GM19035 (cell line): Measurements from ENCODE around the gene OMD.
"Not testable (repeated sequence)": the region's sequence is repeated elsewhere in the genome, so short reads cannot be mapped to it uniquely, and the experiment has no call there.

Experiments used
- ATAC-seq: cut with Tn5 transposase; IDR thresholded peaks from one replicate; pipeline ENCODE4 v1.9.1; 2021; ENCODE audit not compliant: unreplicated experiment

The OMD gene

DNA sequence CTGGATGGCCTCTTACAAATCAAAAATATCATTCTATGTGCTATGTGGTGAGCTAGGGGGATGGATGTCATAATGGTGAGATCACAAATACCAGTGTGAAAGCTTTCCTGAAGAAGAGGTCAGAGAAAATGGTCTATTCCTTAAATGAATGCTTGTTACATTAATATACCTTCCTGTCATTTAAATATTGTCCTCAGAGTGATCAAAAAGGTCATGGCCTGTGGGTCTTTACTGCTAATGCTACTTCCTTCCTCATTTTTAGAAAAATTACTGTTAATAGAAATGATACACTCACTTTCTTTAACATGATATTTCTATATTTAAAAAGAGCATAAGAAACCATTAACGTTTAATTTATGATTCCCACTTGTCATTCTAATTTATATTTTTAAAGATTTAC is 9.7 kb downstream of the OMD start:
- no peak for ATAC-seq

DNA sequence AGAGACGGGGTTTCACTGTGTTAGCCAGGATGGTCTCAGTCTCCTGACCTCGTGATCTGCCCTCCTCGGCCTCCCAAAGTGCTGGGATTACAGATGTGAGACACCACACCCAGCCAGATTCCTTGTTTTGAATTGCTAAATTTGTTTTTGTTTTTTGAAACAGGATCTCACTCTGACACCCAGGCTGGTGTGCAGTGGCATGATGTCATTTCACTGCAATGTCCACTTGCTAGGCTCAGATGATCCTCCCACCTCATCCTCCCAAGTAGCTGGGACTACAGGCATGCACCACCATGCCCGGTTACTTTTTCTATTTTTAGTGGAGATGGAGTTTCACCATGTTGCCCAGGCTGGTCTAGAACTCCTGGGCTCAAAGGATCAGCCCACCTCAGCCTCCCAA is 13.1 kb downstream of the OMD start:
- not testable (repeated sequence) for ATAC-seq

DNA sequence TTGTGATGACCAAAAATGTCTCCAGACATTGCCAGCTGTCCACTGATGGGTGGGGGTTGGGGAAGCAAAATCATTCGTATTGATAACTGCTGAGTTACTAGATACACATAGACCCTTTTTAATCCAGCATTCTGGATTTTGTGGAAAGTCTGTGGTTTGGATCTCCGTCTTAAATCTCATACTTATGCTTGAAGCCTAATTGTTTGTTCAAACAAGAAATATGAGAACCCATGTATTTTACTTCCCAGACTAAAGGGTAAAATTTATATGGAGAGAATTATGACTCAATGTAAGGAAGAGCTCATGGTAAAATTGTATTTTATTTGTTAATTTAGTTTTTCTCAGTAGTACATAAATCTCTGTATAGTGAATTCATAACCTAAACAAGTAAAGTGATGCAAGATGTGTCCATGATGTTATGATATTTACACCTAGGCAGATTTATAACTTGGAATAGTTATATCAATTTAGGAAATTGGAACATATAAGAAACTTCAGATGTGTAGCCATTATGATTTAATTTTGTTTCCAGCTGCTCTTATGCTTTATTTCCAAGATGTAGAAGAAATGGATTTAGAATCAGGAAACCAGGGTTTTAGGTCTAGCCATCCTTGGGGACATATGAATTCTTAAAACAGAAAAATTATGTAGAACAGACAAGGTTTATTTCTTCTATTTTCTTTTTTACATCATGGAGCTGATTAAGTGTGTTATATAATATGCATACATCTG is 15.4 kb downstream of the OMD start:
- ATAC-seq = no peak

DNA sequence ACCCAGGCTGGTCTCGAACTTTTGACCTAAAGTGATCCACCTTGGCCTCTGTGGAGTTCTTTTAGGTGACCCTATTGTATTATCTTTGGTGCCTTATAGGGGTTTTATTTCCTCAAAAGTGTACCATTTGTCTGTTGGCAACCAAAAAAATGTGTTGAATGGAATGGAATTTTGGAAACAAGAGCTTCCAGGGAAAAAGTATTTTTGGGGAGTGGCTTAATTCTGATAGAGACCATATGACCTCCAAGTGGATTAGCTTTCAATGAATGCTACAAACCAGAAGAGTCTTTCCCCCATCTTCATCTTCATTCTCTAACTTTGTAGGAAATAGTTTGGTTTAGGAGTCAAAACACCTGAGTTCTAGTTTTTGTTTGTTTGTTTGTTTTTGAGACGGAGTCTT is 16.5 kb downstream of the OMD start:
- no peak for ATAC-seq

DNA sequence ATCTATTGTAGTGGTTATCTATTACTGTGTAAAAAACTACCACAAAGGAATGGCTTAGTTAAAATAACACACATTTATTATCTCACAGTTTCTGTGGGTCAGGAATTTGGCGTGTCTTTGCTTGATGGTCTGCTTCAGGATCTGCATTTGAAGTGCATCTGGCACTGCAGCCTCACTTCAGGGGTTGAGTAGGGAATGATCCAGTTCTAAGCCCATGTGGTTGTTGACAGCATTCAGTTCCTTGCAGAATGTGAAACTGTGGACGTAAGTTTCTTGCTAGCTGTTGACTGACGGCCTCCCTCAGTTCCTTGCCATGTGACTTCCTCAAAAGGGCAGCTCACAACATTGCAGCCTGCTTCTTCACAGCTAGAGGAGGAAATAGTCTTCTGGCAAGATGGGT is 17.8 kb downstream of the OMD start:
- ATAC-seq = no peak

DNA sequence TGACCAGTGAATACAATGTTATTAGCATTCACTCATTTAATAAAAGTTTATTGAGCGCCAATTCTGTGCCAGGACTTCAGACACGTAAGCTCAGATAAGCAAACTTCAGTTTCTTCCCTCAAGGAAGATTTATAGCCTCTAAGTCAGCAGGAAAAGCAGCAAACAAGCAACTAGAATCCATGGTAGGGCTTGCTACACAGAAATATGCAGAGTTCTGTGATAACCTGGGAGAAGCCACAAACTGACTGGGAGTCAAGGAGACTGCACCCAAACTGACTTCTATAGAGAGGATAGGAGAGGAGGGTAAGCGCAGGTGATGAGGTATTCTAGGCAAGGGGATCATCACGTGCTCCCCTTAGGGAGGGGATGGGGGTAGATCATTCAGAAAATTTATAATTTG is 18.5 kb downstream of the OMD start:
- no peak for ATAC-seq

DNA sequence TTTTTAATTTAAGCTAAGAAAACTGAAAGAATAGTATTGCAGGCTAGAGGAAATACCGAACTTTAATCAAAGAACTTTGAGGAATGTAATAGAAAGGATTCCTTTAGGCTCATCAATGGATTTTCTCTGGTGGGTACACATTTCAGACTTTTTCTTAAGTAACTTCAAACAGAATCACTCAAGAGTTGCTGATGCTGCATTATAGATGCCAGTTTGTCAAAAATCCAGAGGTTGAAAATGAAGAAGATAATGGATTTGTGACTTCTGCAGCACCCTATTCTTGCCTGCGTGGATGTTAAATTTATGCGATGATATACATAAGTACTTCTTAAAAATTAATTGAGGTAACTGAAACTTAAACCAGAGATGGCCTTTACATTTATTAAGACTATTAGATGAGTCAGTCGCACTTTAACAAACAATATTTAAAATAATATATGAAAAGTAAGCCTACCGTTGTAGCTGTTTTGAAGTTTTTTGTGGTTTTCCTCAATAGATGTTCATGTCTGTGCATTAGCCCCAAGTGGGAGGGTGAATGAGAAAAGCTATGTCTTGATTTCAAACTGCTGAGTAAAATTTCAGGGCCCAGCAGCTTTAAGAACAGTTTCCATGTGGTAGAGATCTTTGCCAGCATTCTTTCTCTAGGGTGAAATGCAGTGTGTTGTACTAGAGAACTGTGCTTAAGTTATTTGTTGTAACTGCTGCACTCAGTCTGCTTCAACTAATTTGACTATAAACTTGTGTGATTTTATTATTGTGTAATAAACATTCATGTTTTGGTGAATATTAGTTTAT is 20.0 kb downstream of the OMD start, which contains the start of gene OGN:
OGN (minus strand) TSS at position 537 of the 795 bp plus-strand sequence. CDS start 1,171 bp downstream, outside the sequence.
- ATAC-seq = no peak

DNA sequence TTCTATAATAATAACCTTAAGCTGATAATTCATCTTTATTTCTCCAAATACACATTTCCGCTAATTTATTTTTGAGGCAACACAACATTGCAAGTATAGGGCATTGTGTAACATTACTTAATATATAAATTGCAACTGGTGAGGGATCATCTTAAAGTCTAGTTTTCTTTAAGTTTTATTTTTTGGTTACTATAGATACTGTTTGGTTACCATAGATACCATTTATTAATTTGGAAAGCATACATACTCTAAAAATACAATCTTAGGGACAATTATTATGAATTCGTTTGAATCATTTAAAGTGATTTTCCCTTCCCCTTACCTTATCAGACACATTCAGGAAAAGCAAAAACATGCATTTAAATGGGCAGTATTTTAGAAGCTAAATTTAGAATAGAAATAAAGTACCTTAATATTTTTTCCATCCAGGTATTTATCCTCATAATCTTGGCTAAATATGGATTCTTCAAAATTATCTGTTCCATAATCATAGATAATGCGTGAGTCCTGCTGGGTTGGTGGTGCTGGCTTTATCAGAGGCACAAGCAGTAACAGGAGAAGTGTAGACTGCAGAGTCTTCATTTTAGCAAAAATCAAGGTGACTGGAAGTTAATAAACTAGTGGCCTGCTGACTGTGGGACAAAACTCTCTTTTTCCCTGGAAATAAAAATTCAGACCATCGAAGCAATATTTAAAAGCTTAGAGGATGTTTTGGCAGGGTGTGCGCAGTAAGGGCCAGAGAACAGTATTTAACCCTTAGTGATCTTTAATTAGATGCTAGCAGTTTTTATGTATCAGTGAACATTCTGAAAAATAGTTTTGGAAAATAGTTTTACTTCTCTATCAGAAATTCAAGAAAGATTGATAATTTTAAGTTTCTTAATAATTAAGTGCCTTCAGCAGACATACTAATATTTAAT is 21.2 kb downstream of the OMD start:
- no peak for ATAC-seq

DNA sequence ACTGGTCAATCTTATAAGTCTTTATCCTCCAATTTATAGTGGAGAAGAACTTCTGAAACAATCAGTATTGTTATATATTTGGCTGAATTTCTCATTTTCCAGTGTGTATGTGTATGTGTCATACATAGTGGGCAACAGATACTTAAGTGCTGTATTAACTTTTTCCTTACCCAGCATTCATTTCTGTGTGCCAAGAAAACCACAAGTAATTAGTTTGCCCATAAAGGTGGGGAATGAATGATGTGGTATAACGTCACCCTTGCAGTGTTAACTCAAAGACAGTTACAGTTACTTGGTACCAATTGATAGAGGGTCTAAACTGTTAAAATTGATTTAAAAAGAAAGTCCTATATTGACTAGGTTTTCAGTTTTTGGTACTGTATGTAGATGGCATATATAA is 21.9 kb downstream of the OMD start:
- ATAC-seq = no peak

DNA sequence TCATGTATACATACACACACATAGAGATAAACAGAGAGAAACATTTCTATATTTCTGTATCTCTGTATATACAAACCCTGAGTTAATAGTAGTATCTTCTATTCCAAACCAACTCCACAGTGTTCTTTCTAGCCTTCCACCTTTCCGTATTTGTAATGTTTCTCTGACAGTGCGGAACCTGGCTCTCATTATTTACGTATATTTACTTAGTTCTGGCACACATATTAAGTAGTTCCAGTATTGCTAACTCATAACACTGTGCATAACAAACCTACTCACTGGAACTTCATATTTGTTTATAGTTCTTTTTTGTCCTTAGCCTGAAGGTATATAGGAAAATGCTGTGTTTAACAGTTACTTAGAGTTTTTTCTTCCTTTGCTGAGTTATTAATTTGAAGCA is 26.4 kb downstream of the OMD start:
- ATAC-seq = no peak

DNA sequence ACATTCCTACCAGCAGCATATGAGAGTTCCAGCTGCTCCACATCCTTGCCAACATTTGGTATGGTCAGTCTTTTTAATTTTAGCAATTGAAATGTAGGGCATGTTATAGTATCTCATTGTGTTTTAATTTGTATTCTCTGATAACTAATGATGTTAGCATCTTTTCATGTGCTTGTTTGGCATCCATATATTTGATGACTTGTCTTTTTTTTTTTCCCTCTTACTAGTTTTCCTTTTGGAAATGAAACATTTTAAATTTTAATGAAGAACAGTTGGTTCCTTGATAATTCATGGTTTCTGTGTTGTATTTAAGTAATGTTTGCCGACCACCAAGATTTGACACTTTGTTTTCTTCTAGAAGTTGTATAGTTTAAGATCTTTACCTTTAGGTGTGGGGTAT is 28.7 kb downstream of the OMD start:
- no peak for ATAC-seq

DNA sequence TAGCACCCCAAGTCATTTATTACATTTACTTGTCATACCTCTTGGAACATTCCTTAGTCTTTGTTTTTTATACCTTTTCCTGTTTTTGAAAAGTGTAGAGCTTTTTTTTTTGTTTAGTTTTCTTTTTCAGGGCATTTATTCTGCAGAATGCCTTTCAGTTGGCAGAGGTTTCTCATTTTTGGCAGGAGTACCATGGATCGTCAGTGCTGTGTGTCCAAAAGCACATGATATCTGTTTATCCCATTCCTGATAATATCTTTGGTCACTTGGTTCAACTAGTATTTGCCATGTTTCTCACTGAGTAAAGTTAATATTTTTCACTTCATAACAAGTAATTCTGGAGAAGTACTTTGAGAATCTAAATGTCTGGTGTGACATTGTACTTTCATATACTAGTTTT is 30.6 kb downstream of the OMD start:
- no peak for ATAC-seq

DNA sequence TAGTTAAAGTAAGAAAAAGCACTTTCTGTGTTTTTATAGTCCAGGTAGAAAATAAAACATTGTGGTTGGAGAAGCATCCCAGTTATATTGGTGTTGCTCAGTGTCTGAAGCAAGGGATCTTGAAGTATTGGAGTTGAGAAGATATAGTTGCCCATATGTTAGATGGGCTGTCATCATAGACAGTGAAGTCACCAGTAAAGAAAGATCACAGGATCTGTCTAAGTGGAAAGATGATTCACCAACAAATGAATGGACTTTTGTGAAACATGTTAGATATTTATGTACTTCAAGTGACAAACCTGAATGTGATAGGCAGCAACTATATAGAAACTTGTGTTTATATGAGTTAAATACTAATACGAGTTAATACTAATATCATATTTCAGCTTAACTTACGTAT is 31.6 kb downstream of the OMD start:
- no peak for ATAC-seq

DNA sequence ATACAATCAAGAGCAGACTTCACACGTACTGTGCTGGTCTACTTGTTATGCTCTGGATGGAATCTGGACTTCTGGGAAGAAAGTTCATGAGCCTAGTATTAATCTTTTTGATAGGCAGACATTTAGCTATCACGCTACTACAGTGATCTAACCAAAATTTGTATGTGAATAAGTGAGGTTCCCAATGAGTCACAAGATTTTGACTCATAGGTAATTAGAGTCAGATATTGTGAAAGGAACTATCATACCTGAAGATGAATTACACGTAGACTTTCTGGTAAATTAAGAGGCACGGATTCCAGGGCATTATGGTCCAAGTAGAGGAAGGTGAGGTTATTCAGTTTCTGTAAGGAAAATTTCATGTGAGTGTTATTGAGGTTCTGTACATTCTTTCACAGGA is 38.3 kb downstream of the OMD start:
- ATAC-seq = no peak

DNA sequence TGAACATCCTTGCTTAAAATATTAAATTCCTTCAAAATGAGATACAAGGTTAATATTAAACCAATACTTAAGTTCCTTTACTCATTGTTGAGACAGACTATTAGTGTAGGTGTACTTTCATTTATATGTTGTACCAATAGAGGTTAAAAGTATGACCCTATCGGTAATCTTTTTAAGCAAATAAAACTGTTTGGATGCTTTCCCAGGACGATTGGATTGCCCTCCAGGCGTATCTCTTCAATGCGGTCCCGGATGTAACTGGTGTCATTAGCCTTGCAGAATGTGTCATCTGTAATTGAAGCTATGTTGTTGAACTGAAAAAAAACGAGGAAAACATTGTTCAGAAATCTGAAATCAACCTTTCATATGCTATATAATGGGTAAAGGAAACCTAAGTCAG is 38.8 kb downstream of the OMD start:
- ATAC-seq = no peak

DNA sequence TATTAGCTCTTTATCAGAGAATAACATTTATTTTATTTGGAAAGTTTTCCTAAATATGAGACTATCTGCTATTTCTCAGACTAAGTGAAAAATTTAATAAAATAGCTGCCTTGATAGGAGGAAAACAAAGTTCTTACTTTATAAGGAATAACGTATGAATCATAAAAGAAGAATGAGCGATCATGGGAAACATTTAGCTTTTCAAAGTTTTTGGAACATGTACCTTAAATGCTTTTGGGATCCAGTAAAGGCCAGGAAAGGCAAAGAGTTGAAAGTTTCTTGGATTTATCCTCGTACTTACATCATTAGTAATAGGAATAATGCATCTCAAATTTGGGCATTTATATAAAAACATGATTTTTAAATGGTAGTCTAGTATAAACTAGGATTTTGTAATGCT is 39.3 kb downstream of the OMD start:
- ATAC-seq = no peak

DNA sequence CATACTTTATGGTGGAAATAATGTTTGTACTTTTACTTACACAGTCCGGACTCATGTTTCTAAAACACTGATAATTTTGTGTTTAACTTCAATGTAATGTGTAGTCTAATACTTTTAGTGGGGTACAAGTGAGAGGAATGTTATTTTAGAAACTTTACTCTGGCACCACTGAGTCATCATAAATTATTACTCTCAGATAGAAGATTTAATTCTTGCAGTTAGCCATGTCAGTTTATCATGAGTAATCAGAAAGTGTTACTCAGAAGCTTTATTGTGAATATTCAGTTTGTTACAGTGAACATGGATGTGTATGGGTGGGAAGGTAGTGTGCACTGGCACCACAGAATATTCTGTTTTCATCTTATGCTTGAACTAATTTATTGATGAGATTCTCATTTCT is 39.9 kb downstream of the OMD start:
- ATAC-seq = no peak

DNA sequence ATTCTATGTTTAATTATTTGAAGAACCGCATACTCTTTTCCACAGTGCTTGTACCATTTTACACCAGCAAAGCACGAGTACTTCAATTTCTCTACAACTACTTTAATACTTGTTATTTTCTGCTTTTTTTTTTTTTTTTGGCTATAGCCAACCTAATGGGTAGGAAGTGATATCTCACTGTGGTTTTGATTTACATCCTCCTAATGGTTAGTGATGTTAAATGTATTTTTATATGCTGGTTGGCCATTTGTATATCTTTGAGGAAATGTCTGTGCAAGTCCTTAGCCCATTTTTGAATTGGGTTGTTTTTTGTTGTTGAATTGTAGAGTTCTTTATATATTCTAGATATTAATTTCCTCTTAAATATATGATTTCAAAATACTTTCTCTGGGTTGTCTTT is 42.5 kb downstream of the OMD start:
- no peak for ATAC-seq

DNA sequence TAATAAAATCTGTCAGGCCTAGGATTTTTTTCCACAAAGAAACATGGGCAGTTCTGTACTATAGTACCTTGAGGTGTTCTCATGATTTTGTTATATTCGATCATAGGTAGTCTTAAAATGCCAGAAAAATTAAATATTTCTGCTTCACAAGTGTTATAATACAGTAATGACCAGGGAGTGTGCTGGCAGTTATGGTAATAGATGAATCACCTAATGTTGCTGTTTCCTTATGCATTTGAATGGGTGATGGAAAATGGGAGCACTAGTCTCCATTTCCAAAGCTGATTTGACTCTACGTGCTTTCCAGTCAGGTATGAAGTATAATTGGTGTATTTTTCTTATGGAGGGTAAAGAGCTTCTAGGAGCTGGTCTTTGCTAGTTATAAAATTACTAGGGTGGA is 43.7 kb downstream of the OMD start:
- no peak for ATAC-seq

DNA sequence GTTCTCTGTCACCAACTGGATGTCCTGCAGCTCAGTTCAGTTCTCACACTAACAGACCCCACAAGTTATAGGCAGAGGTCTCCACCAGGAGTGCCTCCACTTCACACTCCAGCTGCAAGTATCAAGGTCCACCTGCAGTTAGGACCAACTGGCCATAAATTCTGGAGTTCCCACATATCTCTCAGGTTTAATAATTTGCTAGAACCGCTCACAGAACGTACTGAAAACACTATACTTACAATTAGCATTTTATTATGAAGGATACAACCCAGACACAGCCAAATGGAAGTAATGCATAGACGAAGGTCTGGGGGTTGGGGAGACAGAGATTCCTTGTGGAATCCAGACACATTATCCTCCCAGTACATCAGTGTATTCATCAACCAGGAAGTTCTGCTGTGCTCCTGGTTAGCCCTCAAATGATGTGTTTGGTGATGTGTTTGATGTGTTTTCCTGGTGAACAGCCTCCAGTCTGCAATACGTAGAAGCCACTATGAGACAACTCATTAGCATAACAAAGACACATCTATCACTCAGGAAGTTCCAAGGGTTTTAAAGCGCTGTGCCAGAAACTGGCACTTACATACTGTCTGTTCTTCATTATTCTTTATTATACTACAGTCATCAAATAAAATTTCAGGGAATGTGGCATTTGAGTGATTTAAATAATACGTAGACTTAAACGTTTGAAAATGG is 45.3 kb downstream of the OMD start:
- ATAC-seq = no peak

DNA sequence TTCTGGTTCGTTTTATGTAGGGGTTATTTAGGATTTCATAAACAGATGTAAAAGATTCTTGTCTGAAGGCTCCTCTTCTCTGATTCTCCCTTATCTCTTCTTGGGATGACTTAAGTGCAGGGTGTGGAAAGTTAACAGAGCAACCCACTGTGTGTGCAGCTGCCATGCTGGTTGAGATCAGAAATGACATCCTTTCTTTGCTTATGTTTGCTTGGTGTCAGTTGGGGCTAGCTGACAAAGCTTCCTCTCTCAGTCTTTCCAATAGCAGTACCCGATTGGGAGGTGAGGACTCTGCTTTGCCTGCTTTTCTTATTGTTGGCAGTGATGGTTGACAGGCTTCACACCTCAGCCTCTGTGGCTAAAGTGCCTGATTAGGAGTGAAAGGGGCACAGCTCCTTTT is 46.4 kb downstream of the OMD start:
- no peak for ATAC-seq
